ENCODE results near the gene ARL6IP1.

ARL6IP1 gene

GRCh38 chr16:18801145-18801972 lies at the start of gene ARL6IP1:
Gene ARL6IP1 (minus strand): TSS chr16:18801549. CDS start chr16:18801466, 83 bp downstream.
- DNase-seq (ENCODE audit: extremely low read depth, low read depth), result peak; percentile 99
- TF ChIP-seq CTCF (IDR thresholded peaks at IDR 0.05; ENCODE audit: low read depth, low read length), result peak; percentile 91

- no peak for TF ChIP-seq CTCF (IDR thresholded peaks at IDR 0.05; ENCODE audit: low read depth, low read length)
- no peak for DNase-seq (ENCODE audit: extremely low read depth, low read depth)
Observed at GRCh38 chr16:18846416-18846815, 45.1 kb upstream of the ARL6IP1 start.

GRCh38 chr16:18842565-18842964 lies 41.2 kb upstream of the ARL6IP1 start:
- DNase-seq (ENCODE audit: extremely low read depth, low read depth), result no peak
- TF ChIP-seq CTCF (IDR thresholded peaks at IDR 0.05; ENCODE audit: low read depth, low read length), result no peak

- DNase-seq (ENCODE audit: extremely low read depth, low read depth), result no peak
- no peak for TF ChIP-seq CTCF (IDR thresholded peaks at IDR 0.05; ENCODE audit: low read depth, low read length)
Observed at GRCh38 chr16:18841833-18842525, 40.6 kb upstream of the ARL6IP1 start.

GRCh38 chr16:18839555-18839954 lies 38.2 kb upstream of the ARL6IP1 start:
- DNase-seq (ENCODE audit: extremely low read depth, low read depth), result no peak
- no peak for TF ChIP-seq CTCF (IDR thresholded peaks at IDR 0.05; ENCODE audit: low read depth, low read length)

- DNase-seq (ENCODE audit: extremely low read depth, low read depth), result no peak
- no peak for TF ChIP-seq CTCF (IDR thresholded peaks at IDR 0.05; ENCODE audit: low read depth, low read length)
Observed at GRCh38 chr16:18836702-18837101, 35.4 kb upstream of the ARL6IP1 start.

GRCh38 chr16:18834864-18835263 lies 33.5 kb upstream of the ARL6IP1 start:
- no peak for TF ChIP-seq CTCF (IDR thresholded peaks at IDR 0.05; ENCODE audit: low read depth, low read length)

More at GRCh38 chr16:18834864-18835263, 33.5 kb upstream of the ARL6IP1 start:
- DNase-seq (ENCODE audit: extremely low read depth, low read depth), result no peak

Measured in AG09319 (cell line).